Astrocyte of the cerebellum (primary cell): Measurements from ENCODE around the gene SPINK13.

Experiments used
- DNase-seq: peaks from one replicate; pipeline ENCODE4 v3.0.0-alpha.2; 2011; ENCODE audit warnings: low read depth
- H3K4me3 ChIP-seq: 2 replicates; pipeline ENCODE4 v1.5.1; 2011; ENCODE audit warnings: mild to moderate bottlenecking, low read depth, low read length, moderate library complexity
- in situ Hi-C: cut with HindIII; loops from 2 replicates; pipeline ENCODE4 v1.10.0; 2017; ENCODE audit warnings: low sequenced_read_pairs
- TF ChIP-seq, protein P1 (sequence below): IDR thresholded peaks from 2 replicates; pipeline ENCODE4 v1.5.1; 2012; ENCODE audit warnings: low read length, low read depth, moderate library complexity, mild to moderate bottlenecking; ENCODE audit errors: missing control alignments

Gene SPINK13

DNA sequence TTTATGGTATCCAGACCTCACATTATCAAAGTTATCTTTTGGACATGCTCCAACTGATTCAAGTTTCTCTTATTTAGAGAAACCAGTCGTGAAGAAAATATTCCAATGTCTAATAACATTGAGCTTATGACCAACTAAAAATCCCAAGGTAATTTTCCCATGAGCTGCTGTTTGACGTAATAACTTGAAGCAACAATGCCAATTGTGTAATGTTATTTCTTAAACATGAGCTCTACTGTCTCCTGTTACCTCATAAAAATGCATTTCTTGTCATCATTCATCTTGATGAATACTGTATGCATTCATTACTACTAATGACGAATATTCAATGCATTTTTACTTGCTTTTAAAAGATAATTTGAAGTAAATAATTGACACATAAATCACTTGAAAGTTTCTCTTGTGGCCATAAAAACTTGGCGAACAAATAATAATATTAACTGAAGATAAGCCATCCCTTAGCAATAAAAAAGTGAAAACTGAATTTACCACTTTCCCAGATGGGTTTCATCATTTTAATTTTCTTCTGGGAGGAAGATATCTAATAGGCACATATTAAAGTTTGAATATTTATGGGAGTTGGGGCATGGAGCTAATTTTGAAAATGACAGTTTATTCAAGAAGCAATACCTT lies 30.7 kb upstream of the SPINK13 start:
- TF ChIP-seq, protein P1, sequence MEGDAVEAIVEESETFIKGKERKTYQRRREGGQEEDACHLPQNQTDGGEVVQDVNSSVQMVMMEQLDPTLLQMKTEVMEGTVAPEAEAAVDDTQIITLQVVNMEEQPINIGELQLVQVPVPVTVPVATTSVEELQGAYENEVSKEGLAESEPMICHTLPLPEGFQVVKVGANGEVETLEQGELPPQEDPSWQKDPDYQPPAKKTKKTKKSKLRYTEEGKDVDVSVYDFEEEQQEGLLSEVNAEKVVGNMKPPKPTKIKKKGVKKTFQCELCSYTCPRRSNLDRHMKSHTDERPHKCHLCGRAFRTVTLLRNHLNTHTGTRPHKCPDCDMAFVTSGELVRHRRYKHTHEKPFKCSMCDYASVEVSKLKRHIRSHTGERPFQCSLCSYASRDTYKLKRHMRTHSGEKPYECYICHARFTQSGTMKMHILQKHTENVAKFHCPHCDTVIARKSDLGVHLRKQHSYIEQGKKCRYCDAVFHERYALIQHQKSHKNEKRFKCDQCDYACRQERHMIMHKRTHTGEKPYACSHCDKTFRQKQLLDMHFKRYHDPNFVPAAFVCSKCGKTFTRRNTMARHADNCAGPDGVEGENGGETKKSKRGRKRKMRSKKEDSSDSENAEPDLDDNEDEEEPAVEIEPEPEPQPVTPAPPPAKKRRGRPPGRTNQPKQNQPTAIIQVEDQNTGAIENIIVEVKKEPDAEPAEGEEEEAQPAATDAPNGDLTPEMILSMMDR, result no peak
- no peak overlapping the region for H3K4me3 ChIP-seq
- in situ Hi-C loops, result no loop called here
- DNase-seq, result no peak

- TF ChIP-seq, protein P1, result no peak
- in situ Hi-C loops, result no loop called here
- no peak within 1 kb of the TSS for H3K4me3 ChIP-seq
- no peak for DNase-seq
Observed at GRCh38 chr5:148238418-148238794, 30.2 kb upstream of the SPINK13 start, which contains the start of gene MARCOL. Gene MARCOL (plus strand): TSS chr5:148238525. CDS start chr5:148238598, 73 bp downstream.

GRCh38 chr5:148248894-148249293 lies 19.7 kb upstream of the SPINK13 start:
- H3K4me3 ChIP-seq, result no peak overlapping the region
- no peak for DNase-seq
- in situ Hi-C loops, result no loop called here
- TF ChIP-seq, protein P1, result no peak

DNA sequence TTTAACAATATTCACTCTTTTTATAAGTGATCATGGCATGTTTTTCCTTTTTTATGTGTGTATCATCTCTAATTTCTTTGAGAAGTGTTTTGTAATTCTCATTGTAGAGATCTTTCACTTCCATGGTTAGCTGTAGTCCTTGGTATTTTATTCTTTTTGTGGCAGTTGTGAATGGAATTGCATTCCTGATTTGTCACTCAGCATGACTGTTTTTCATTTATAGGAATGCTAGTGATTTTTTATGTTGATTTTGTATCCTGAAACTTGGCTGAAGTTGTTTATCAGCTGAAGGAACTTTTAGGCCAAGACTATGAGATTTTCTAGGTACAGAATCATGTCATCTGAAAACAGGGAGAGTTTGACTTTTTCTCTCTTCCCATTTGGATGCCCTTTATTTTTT lies 13.1 kb upstream of the SPINK13 start:
- TF ChIP-seq, protein P1, result no peak
- no peak for DNase-seq
- H3K4me3 ChIP-seq, result no peak overlapping the region
- in situ Hi-C loops, result no loop called here

- no peak overlapping the region for H3K4me3 ChIP-seq
- DNase-seq, result no peak
- TF ChIP-seq, protein P1, result no peak
- in situ Hi-C loops, result no loop called here
Observed at GRCh38 chr5:148259288-148259687, 9.3 kb upstream of the SPINK13 start.

DNA sequence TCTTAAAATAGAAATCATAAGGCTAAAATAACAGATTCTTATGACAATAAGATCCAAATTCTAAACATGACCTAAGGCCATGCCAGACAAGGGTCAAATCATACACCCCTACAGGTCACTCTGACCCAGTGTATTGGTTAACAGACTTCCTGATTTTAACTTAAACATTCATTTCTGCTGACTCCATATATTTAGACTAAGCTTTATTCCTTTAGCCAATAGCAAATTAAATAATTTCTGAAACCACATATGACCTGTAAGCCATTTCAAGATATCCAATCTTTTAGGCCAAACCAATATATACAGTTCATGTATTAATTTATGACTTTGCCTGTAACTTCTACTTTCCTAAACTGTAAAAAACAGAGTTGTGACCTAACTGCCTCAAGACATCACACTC lies 7.4 kb upstream of the SPINK13 start:
- in situ Hi-C loops, result no loop called here
- TF ChIP-seq, protein P1, result no peak
- no peak for DNase-seq
- H3K4me3 ChIP-seq, result no peak overlapping the region
